RWPE2 (cell line): ENCODE measurements around the gene RALGAPB.
A peak's percentile ranks its signal among the peaks of the same experiment; 100 is the strongest.

ENCODE experiments used
- ATAC-seq: fragments of 200-7000 bp; cut with Tn5 transposase; 3 replicates; pipeline ENCODE4 v1.9.1; 2021; ENCODE audit warnings: low read depth
- DNase-seq: peaks from one replicate; pipeline ENCODE4 v3.0.0-alpha.2; 2020; ENCODE audit warnings: low spot score
- H3K27ac ChIP-seq: fragments of 450-650 bp; 2 replicates; pipeline ENCODE4 v1.5.1; 2017; ENCODE audit warnings: mild to moderate bottlenecking; ENCODE audit not compliant: poor library complexity, severe bottlenecking
- H3K27me3 ChIP-seq: fragments of 250-450 bp; sonication (Bioruptor Pico); 2 replicates; pipeline ENCODE4 v1.5.1; 2021; ENCODE audit warnings: mild to moderate bottlenecking, moderate library complexity; ENCODE audit not compliant: insufficient read depth, poor library complexity, severe bottlenecking
- H3K36me3 ChIP-seq: fragments of 250-450 bp; sonication (Bioruptor Pico); 2 replicates; pipeline ENCODE4 v1.5.1; 2020; ENCODE audit warnings: low read depth, mild to moderate bottlenecking, moderate library complexity
- H3K4me1 ChIP-seq: fragments of 250-450 bp; sonication (Bioruptor Pico); 2 replicates; pipeline ENCODE4 v1.5.1; 2021; ENCODE audit warnings: mild to moderate bottlenecking, moderate library complexity; ENCODE audit not compliant: insufficient read depth, poor library complexity, severe bottlenecking
- H3K4me3 ChIP-seq: fragments of 250-450 bp; sonication (Bioruptor Pico); 2 replicates; pipeline ENCODE4 v1.5.1; 2021; ENCODE audit warnings: mild to moderate bottlenecking, moderate library complexity; ENCODE audit not compliant: severe bottlenecking
- H3K9me3 ChIP-seq: fragments of 250-450 bp; sonication (Bioruptor Pico); 2 replicates; pipeline ENCODE4 v1.5.1; 2021; ENCODE audit warnings: mild to moderate bottlenecking, moderate library complexity; ENCODE audit not compliant: severe bottlenecking
- TF ChIP-seq, protein P1 (sequence below): fragments of 450-650 bp; IDR thresholded peaks from one replicate; pipeline ENCODE4 v1.5.1; 2017; ENCODE audit warnings: mild to moderate bottlenecking, moderate library complexity; ENCODE audit not compliant: poor library complexity, severe bottlenecking

Gene RALGAPB

DNA sequence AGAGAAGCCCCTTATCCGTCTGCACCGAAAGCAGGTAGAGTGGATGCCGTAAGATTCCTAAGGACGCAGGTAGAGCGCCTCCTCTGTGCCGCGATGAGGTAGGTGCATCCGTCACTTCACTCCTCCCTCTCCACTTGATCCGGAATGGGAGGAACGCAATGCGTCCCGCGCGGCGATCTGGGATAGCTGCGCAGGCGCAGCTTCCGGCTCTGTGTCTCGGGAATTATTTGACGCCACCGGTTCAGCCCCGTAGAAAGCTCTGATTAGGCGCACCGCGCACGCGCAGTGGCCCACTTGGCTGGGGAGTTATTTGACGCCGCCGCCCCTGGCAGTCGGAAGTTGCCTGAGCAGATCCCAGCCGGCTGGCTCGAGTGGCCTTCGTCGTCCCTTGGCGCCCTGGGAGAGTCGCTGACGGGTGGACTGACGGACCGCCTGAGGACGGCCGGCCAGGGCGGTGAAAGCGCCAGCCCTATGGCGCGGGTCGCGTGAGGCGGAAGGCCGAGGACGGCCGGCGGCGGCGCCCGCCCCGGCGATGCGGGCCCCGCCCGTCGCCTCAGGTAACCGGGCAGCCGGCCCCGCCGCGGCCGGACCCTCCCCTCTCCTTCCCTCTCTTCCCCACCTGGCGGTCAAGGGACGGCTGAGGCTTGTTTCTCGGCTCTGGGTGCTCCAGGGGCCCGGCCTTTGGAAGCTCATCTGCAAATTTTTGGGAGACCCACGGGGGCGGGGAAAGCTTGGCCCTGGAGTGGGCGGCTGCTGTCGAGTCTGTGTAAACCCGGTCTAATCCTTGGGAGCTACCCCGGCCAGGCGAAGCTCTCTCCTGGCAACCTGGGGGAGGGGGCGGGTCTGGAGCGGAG lies at the start of gene RALGAPB:
TSS of gene RALGAPB (plus strand) at position 331 of the 854 bp plus-strand sequence. CDS start 15,590 bp downstream, outside the sequence.
- Histone ChIP-seq H3K36me3 (peaks cover 8% of the 10 kb centered on the region), H3K9me3 (no peaks in the 10 kb centered on the region), H3K27me3 (no peaks in the 10 kb centered on the region), H3K27ac (peak within 1 kb of the TSS; percentile 50), H3K4me3 (peak within 1 kb of the TSS; percentile 96), H3K4me1 (peaks cover 13% of the 10 kb centered on the region)
- peak; percentile 95 for ATAC-seq
- TF ChIP-seq, protein P1, sequence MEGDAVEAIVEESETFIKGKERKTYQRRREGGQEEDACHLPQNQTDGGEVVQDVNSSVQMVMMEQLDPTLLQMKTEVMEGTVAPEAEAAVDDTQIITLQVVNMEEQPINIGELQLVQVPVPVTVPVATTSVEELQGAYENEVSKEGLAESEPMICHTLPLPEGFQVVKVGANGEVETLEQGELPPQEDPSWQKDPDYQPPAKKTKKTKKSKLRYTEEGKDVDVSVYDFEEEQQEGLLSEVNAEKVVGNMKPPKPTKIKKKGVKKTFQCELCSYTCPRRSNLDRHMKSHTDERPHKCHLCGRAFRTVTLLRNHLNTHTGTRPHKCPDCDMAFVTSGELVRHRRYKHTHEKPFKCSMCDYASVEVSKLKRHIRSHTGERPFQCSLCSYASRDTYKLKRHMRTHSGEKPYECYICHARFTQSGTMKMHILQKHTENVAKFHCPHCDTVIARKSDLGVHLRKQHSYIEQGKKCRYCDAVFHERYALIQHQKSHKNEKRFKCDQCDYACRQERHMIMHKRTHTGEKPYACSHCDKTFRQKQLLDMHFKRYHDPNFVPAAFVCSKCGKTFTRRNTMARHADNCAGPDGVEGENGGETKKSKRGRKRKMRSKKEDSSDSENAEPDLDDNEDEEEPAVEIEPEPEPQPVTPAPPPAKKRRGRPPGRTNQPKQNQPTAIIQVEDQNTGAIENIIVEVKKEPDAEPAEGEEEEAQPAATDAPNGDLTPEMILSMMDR = peak; percentile 89
- peak; percentile 100 for DNase-seq

DNA sequence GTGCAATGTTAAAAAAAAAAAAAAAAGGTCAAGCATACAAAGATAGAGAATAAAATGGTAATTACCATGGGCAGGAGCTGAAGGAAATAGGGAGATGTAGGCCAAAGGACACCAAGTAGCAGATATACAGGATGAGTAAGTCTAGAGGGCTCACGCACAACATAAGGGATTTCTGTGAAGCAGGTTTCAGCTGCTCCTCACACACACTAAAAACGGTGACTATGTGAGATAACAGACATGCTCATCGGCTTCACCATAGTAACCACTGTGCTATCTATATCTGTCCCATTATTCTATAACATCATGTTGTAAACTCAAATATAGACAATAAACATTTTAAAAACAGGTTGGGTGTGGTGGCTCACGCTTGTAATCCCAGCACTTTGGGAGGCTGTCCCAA lies 49.1 kb upstream of the RALGAPB start:
- TF ChIP-seq, protein P1 = no peak
- Histone ChIP-seq H3K36me3 (peaks cover 100% of the 10 kb centered on the region), H3K4me3 (no peak overlapping the region), H3K27ac (no peak overlapping the region), H3K9me3 (no peaks in the 10 kb centered on the region), H3K27me3 (no peaks in the 10 kb centered on the region), H3K4me1 (peaks cover 12% of the 10 kb centered on the region)
- DNase-seq (no peak), ATAC-seq (no peak)

DNA sequence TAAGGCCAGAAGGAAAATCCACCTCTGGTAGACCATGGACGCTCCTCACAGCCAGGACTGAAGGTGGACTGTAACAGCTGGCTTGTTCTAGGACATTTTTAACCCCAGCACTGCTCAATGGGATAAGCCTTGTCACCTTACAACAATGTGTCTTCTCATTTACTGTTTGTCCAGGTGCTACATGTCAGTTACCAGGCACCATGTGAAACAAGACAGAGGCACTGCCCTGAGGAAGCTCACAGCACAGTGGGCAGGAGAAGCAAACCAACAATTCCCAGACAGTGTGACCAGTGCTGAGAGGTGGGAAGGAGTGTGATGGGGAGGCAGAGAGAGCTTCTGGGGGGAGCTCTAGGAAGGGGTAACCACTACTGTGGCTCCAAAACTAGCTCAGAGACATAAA lies 48.2 kb upstream of the RALGAPB start:
- ATAC-seq (no peak), DNase-seq (no peak)
- Histone ChIP-seq H3K27ac (no peak overlapping the region), H3K27me3 (no peaks in the 10 kb centered on the region), H3K4me1 (peaks cover 12% of the 10 kb centered on the region), H3K9me3 (no peaks in the 10 kb centered on the region), H3K36me3 (peaks cover 100% of the 10 kb centered on the region), H3K4me3 (no peak overlapping the region)
- TF ChIP-seq, protein P1 = no peak

DNA sequence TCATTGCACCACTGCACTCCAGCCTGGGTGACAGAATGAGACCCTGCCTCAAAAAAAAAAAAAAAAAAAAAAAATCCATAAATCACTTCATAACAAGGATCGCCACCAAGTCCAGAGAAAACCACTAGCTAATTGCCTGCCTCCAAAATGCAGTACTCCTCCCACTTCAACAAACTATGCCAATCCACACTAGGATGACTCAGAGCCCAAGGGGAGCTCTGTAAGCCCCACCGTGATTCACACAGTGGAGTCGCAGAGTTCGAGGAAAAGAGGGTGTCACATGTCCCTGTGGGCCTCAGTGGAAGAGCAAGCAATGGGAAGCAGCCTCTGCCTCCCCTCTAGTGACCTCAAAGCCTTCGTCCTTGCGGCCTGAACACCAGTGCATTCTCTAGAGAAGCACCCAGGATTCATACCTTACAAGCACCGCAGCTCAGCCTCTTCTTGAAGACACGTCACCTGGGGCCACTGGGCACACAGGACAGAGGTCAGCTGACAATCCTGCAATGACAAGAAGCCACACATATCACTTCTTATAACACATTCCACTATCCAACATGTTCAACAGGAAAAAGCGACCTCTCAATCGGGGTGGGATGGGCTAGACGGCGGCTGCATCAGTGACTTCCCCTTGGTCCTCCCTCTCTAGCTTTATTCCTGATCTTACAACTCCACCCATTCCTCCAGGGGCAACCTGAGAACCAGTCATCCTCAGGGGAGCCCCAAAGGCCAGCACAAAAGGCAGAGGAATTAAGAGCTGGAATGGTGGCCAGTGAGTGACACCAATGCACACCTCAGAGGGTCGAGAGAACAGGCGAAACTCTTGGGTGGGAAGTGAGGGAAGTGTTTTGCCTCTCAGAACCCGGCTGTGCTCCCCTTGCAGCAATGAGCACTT lies 46.4 kb upstream of the RALGAPB start:
- TF ChIP-seq, protein P1 = no peak
- H3K4me3 ChIP-seq = no peak overlapping the region
- H3K27me3 ChIP-seq = no peaks in the 10 kb centered on the region
- H3K27ac ChIP-seq = no peak overlapping the region
- peaks cover 12% of the 10 kb centered on the region for H3K4me1 ChIP-seq
- peak; percentile 80 for ATAC-seq
- H3K36me3 ChIP-seq = peaks cover 100% of the 10 kb centered on the region
- no peak for DNase-seq
- no peaks in the 10 kb centered on the region for H3K9me3 ChIP-seq
